A673 (cell line): ENCODE data around the gene RNASEH2A.

ENCODE experiments used
- CTCF ChIP-seq: fragments of 300-800, 200-600 bp; sonication (generic); conservative IDR thresholded peaks from 2 replicates; pipeline ENCODE4 v1.5.1; 2017; ENCODE audit warnings: low read depth, mild to moderate bottlenecking, antibody characterized with exemption, low read length, moderate library complexity, mixed read lengths
- EZH2 ChIP-seq: fragments of 200-600 bp; sonication (generic); IDR thresholded peaks from 2 replicates; pipeline ENCODE4 v1.6.1; 2017; ENCODE audit warnings: borderline replicate concordance, low read depth, mild to moderate bottlenecking, mixed read lengths, antibody characterized with exemption, low read length; ENCODE audit not compliant: poor library complexity, severe bottlenecking

GRCh38 chr19:12841094-12841493 lies 34.7 kb downstream of the RNASEH2A start:
- TF ChIP-seq CTCF (no peak), EZH2 (no peak)
